ENCODE measurements around the gene KLF13. TPM values are rescaled to one million over a fixed set of nuclear protein-coding genes. Genes with fewer than 3 reads are reported as not detected.

KLF13 gene
- total RNA-seq, 1 experiment from 2014 or later = 75.0 TPM

- no peak for DNase-seq (ENCODE audit: extremely low read depth, low read depth)
Observed at GRCh38 chr15:31377030-31377429, 50.4 kb downstream of the KLF13 start.

GRCh38 chr15:31378363-31378903, 51.8 kb downstream of the KLF13 start:
- DNase-seq (ENCODE audit: extremely low read depth, low read depth) = no peak

- DNase-seq (ENCODE audit: extremely low read depth, low read depth) = no peak
Observed at GRCh38 chr15:31379042-31379441, 52.4 kb downstream of the KLF13 start.

- no peak for DNase-seq (ENCODE audit: extremely low read depth, low read depth)
Observed at GRCh38 chr15:31379577-31379976, 52.9 kb downstream of the KLF13 start.

- no peak for DNase-seq (ENCODE audit: extremely low read depth, low read depth)
Observed at GRCh38 chr15:31381801-31382712, 55.4 kb downstream of the KLF13 start.

- DNase-seq (ENCODE audit: extremely low read depth, low read depth) = no peak
Observed at GRCh38 chr15:31382713-31383045, 56.0 kb downstream of the KLF13 start.

GRCh38 chr15:31383139-31383538, 56.5 kb downstream of the KLF13 start:
- no peak for DNase-seq (ENCODE audit: extremely low read depth, low read depth)

GRCh38 chr15:31384568-31384967, 57.9 kb downstream of the KLF13 start:
- DNase-seq (ENCODE audit: extremely low read depth, low read depth) = no peak

GRCh38 chr15:31385736-31386135, 59.1 kb downstream of the KLF13 start:
- no peak for DNase-seq (ENCODE audit: extremely low read depth, low read depth)

GRCh38 chr15:31387092-31387478, 60.5 kb downstream of the KLF13 start:
- DNase-seq (ENCODE audit: extremely low read depth, low read depth) = no peak

- DNase-seq (ENCODE audit: extremely low read depth, low read depth) = no peak
Observed at GRCh38 chr15:31387479-31388118, 61.0 kb downstream of the KLF13 start.

- DNase-seq (ENCODE audit: extremely low read depth, low read depth) = no peak
Observed at GRCh38 chr15:31389576-31389975, 62.9 kb downstream of the KLF13 start.

GRCh38 chr15:31390029-31390428, 63.4 kb downstream of the KLF13 start:
- DNase-seq (ENCODE audit: extremely low read depth, low read depth) = no peak

- DNase-seq (ENCODE audit: extremely low read depth, low read depth) = no peak
Observed at GRCh38 chr15:31390777-31391486, 64.3 kb downstream of the KLF13 start.

GRCh38 chr15:31391687-31392671, 65.3 kb downstream of the KLF13 start:
- peak; percentile 45 for DNase-seq (ENCODE audit: extremely low read depth, low read depth)

- DNase-seq (ENCODE audit: extremely low read depth, low read depth) = no peak
Observed at GRCh38 chr15:31392761-31393401, 66.2 kb downstream of the KLF13 start.

- DNase-seq (ENCODE audit: extremely low read depth, low read depth) = no peak
Observed at GRCh38 chr15:31393444-31394091, 66.9 kb downstream of the KLF13 start.

- peak; percentile 86 for DNase-seq (ENCODE audit: extremely low read depth, low read depth)
Observed at GRCh38 chr15:31396881-31397560, 70.4 kb downstream of the KLF13 start.
